PC-3 (cell line): ENCODE results near the gene SLC13A4.

Experiments used
- EZH2 ChIP-seq: fragments of 300-600 bp; sonication (generic); IDR thresholded peaks from one replicate; pipeline ENCODE4 v1.6.1; 2017; ENCODE audit warnings: antibody characterized with exemption, mild to moderate bottlenecking, low read length; ENCODE audit not compliant: unreplicated experiment
- EZH2phosphoT487 ChIP-seq: fragments of 300-600 bp; sonication (generic); IDR thresholded peaks from 2 replicates; pipeline ENCODE4 v1.6.1; 2018; ENCODE audit warnings: mild to moderate bottlenecking, antibody characterized with exemption, low read length, borderline replicate concordance
- TF ChIP-seq, protein P1 (sequence below): fragments of 300-600 bp; sonication (generic); conservative IDR thresholded peaks from 2 replicates; pipeline ENCODE4 v1.5.1; 2017; ENCODE audit warnings: antibody characterized with exemption, low read depth, mild to moderate bottlenecking, low read length

DNA sequence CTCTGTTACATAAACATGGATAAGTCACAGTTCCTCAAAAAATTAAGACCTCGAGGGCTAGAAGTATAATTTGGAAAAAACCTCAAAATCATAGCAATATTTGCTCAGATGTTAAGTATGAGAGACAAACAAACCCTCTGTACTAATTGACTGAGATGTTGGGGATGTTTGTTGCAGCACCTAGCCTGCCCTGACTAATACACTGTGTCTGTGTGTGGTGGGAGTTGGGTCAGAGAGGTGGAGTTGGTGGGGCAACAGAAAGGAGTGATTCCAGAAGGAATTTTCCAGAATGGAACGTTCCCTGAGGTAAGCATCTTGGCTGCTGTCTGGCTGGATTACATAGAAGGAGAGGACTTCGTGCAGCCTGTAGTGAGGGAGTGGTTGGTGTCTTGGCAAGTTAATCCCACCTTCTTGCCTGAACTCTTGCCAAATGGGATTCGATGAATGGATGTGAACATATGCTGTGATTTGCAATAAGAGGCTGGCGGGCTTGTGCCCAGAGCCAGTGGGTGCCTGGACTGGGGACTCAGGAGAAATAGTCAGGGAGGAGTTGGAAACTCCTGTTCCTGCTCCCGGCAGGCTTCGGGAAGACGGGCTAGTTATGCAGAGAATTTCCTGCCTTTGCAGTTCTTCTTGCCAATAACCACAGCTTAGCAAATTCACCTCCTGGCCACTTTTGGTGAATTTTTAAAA is 29.9 kb upstream of the SLC13A4 start:
- TF ChIP-seq, protein P1, sequence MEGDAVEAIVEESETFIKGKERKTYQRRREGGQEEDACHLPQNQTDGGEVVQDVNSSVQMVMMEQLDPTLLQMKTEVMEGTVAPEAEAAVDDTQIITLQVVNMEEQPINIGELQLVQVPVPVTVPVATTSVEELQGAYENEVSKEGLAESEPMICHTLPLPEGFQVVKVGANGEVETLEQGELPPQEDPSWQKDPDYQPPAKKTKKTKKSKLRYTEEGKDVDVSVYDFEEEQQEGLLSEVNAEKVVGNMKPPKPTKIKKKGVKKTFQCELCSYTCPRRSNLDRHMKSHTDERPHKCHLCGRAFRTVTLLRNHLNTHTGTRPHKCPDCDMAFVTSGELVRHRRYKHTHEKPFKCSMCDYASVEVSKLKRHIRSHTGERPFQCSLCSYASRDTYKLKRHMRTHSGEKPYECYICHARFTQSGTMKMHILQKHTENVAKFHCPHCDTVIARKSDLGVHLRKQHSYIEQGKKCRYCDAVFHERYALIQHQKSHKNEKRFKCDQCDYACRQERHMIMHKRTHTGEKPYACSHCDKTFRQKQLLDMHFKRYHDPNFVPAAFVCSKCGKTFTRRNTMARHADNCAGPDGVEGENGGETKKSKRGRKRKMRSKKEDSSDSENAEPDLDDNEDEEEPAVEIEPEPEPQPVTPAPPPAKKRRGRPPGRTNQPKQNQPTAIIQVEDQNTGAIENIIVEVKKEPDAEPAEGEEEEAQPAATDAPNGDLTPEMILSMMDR, result no peak
- TF ChIP-seq EZH2phosphoT487, result no peak
- no peak for TF ChIP-seq EZH2
